PC-3 (cell line): Measurements from ENCODE around the gene ANKHD1.

Experiments used
- EZH2 ChIP-seq: fragments of 300-600 bp; sonication (generic); IDR thresholded peaks from one replicate; pipeline ENCODE4 v1.6.1; 2017; ENCODE audit warnings: antibody characterized with exemption, mild to moderate bottlenecking, low read length; ENCODE audit not compliant: unreplicated experiment
- EZH2phosphoT487 ChIP-seq: fragments of 300-600 bp; sonication (generic); IDR thresholded peaks from 2 replicates; pipeline ENCODE4 v1.6.1; 2018; ENCODE audit warnings: mild to moderate bottlenecking, antibody characterized with exemption, low read length, borderline replicate concordance
- TF ChIP-seq, protein P1 (sequence below): fragments of 300-600 bp; sonication (generic); conservative IDR thresholded peaks from 2 replicates; pipeline ENCODE4 v1.5.1; 2017; ENCODE audit warnings: antibody characterized with exemption, low read depth, mild to moderate bottlenecking, low read length

- TF ChIP-seq, protein P1, sequence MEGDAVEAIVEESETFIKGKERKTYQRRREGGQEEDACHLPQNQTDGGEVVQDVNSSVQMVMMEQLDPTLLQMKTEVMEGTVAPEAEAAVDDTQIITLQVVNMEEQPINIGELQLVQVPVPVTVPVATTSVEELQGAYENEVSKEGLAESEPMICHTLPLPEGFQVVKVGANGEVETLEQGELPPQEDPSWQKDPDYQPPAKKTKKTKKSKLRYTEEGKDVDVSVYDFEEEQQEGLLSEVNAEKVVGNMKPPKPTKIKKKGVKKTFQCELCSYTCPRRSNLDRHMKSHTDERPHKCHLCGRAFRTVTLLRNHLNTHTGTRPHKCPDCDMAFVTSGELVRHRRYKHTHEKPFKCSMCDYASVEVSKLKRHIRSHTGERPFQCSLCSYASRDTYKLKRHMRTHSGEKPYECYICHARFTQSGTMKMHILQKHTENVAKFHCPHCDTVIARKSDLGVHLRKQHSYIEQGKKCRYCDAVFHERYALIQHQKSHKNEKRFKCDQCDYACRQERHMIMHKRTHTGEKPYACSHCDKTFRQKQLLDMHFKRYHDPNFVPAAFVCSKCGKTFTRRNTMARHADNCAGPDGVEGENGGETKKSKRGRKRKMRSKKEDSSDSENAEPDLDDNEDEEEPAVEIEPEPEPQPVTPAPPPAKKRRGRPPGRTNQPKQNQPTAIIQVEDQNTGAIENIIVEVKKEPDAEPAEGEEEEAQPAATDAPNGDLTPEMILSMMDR: no peak
- TF ChIP-seq EZH2phosphoT487 (no peak), EZH2 (no peak)
Observed at GRCh38 chr5:140466981-140467742, 65.5 kb downstream of the ANKHD1 start.
